AG09309 (cell line): Measurements from ENCODE around the gene STAC.
A peak's percentile ranks its signal among the peaks of the same experiment; 100 is the strongest.
"Not testable (repeated sequence)": the region's sequence is repeated elsewhere in the genome, so short reads cannot be mapped to it uniquely, and the experiment has no call there.

Source experiments
- DNase-seq: peaks from one replicate; pipeline ENCODE4 v3.0.0-alpha.2; 2010; ENCODE audit warnings: low read depth
- H3K4me3 ChIP-seq: 2 replicates; pipeline ENCODE4 v1.5.1; 2011; ENCODE audit warnings: mild to moderate bottlenecking, low read depth, low read length, moderate library complexity; ENCODE audit not compliant: control insufficient read depth
- TF ChIP-seq, protein P1 (sequence below): IDR thresholded peaks from 2 replicates; pipeline ENCODE4 v1.5.1; 2011; ENCODE audit warnings: mild to moderate bottlenecking, low read depth, low read length, inconsistent platforms; ENCODE audit not compliant: insufficient read depth, control insufficient read depth; ENCODE audit errors: missing control alignments

STAC gene

DNA sequence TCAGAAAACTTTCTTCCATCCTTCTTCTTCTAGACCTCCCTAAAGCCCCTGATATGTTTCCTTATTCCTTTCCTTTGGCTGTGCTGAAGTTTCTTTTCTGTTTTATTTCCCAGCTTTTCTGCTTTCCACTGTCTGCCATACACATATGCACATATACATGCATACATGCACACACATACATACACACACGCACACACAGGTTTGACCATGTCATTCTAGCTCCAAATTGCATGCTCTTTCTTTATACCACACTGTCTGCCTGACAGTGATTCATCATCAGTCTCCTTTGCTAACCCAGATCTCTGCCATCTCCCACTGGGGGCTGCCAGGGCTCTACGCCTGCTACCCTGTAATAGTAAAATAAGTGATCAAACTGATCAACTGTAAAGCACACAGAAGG, 181.3 kb downstream of the STAC start:
- no peak overlapping the region for H3K4me3 ChIP-seq
- no peak for DNase-seq
- TF ChIP-seq, protein P1, sequence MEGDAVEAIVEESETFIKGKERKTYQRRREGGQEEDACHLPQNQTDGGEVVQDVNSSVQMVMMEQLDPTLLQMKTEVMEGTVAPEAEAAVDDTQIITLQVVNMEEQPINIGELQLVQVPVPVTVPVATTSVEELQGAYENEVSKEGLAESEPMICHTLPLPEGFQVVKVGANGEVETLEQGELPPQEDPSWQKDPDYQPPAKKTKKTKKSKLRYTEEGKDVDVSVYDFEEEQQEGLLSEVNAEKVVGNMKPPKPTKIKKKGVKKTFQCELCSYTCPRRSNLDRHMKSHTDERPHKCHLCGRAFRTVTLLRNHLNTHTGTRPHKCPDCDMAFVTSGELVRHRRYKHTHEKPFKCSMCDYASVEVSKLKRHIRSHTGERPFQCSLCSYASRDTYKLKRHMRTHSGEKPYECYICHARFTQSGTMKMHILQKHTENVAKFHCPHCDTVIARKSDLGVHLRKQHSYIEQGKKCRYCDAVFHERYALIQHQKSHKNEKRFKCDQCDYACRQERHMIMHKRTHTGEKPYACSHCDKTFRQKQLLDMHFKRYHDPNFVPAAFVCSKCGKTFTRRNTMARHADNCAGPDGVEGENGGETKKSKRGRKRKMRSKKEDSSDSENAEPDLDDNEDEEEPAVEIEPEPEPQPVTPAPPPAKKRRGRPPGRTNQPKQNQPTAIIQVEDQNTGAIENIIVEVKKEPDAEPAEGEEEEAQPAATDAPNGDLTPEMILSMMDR: no peak

GRCh38 chr3:36562945-36563344, 182.6 kb downstream of the STAC start:
- TF ChIP-seq, protein P1: no peak
- DNase-seq: no peak
- H3K4me3 ChIP-seq: no peak overlapping the region

GRCh38 chr3:36575241-36575640, 194.9 kb downstream of the STAC start:
- H3K4me3 ChIP-seq: no peak overlapping the region
- DNase-seq: no peak
- TF ChIP-seq, protein P1: no peak

- DNase-seq, H3K4me3 ChIP-seq: not testable (repeated sequence)
Observed at GRCh38 chr3:36578418-36578817, 198.1 kb downstream of the STAC start.

GRCh38 chr3:36579746-36580145, 199.4 kb downstream of the STAC start:
- no peak for DNase-seq
- TF ChIP-seq, protein P1: no peak
- H3K4me3 ChIP-seq: no peak overlapping the region

- no peak for DNase-seq
- no peak overlapping the region for H3K4me3 ChIP-seq
- TF ChIP-seq, protein P1: no peak
Observed at GRCh38 chr3:36580716-36581115, 200.4 kb downstream of the STAC start.

DNA sequence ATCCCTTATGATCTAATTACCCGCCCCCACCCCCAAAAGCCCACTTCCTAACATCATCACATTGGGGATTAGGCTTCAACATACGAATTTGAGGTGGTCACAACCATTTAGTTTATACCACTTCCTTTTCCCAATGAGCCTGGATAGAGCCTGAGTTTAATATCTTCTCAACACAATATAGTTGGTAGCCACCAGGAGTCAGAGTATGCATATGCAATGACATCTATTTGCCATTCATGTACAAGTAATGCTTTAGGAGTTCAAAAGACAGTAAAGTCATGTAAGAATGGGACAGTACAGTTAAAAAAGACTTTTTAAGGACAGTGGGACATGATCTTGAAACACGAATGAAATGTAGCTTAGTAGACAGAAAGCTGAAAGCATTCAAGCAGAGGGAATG, 211.7 kb downstream of the STAC start:
- DNase-seq: peak; percentile 8
- TF ChIP-seq, protein P1: peak; percentile 45
- no peak overlapping the region for H3K4me3 ChIP-seq
